ENCODE results near the gene VPS33B.

DNA sequence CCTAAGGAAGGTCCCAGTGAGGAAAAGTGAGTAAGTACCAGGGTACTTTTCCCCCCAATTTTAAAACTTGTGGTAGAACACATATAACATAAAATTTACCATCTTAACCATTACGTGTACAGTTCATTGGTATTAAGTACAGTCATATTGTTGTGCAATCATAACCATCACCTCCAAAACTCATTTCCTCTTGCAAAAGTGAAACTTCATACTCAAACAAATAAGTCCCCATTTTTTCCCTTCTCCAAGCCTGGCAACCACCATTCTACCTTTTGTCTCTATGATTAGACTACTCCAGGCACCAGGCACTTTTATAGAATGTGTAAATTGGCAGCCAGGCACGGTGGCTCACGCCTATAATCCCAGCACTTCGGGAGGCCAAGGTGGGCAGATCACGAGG, 40.3 kb downstream of the VPS33B start:
- no peak for TF ChIP-seq POLR2A (IDR thresholded peaks at IDR 0.05)
- TF ChIP-seq CTCF (IDR thresholded peaks at IDR 0.05): no peak

Data from uterus (tissue), 2 donors.